ENCODE results near the gene PHF20. TPM values are rescaled to one million over a fixed set of nuclear protein-coding genes. Genes with fewer than 3 reads are reported as not detected.
"Not testable (repeated sequence)": the region's sequence is repeated elsewhere in the genome, so short reads cannot be mapped to it uniquely, and the experiment has no call there.

Gene PHF20
- total RNA-seq, 1 donor from 2014 or later: 37.6 TPM

GRCh38 chr20:35953387-35954199, 181.8 kb downstream of the PHF20 start:
- peaks cover 17% of the 10 kb centered on the region for H3K36me3 Mint-ChIP-seq
- no peak for TF ChIP-seq CTCF (conservative IDR thresholded peaks at IDR 0.05)
- peaks cover 9% of the 10 kb centered on the region for H3K4me1 Mint-ChIP-seq (ENCODE audit: unreplicated experiment)
- H3K4me3 Mint-ChIP-seq: peak overlapping the region; percentile 100
- H3K27ac Mint-ChIP-seq: peak overlapping the region; percentile 99
- H3K27me3 Mint-ChIP-seq: no peaks in the 10 kb centered on the region
- peaks cover 5% of the 10 kb centered on the region for H3K9me3 Mint-ChIP-seq
- DNase-seq (ENCODE audit: extremely low spot score, unreplicated experiment): peak; percentile 77

DNA sequence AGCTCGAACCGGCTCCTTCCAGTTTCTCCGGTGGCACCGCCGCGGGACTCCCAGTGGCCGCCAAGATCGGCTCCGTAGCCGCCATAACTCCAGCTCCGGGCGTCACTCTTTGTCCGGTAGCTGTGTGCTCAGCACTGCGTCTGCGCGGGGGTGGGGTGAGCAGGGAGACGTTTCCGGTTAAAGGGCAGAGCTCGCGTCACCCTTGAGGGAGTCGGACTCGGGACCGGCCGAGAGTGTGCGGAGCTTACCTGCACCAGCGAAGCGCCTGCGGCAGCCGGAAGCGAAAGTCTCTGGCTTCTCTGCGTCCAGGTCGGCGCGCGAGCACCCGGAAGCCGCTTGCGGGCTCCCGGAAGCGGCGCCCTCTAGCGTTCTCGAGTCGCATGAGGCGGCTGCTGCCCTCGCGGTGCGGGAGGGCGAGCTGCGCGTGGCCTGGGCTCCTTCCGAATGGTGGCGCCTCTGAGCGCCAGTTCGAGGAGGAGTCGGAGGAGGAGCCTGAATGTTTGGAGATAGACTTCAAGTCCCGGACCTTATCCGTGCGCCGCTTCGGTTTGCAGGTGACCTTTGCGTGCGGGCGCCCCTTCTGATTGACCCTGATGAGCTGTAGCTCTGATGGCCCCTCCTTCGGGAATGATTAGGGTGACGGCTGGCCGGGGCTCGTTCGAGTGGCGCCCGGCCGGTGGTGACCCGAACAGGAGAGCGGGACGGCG, 182.5 kb downstream of the PHF20 start, which contains the start of gene SCAND1:
SCAND1 (minus strand) TSS at position 303 of the 707 bp plus-strand sequence; CDS start at position 85, 218 bp downstream.
- peak within 1 kb of the TSS; percentile 100 for H3K4me3 Mint-ChIP-seq
- H3K36me3 Mint-ChIP-seq: peaks cover 13% of the 10 kb centered on the region
- DNase-seq (ENCODE audit: extremely low spot score, unreplicated experiment): peak; percentile 97
- TF ChIP-seq CTCF (conservative IDR thresholded peaks at IDR 0.05): peak; percentile 98
- peak within 1 kb of the TSS; percentile 99 for H3K27ac Mint-ChIP-seq
- peaks cover 9% of the 10 kb centered on the region for H3K4me1 Mint-ChIP-seq (ENCODE audit: unreplicated experiment)
- no peaks in the 10 kb centered on the region for H3K27me3 Mint-ChIP-seq
- peaks cover 5% of the 10 kb centered on the region for H3K9me3 Mint-ChIP-seq

- peak overlapping the region; percentile 99 for H3K27ac Mint-ChIP-seq
- H3K36me3 Mint-ChIP-seq: peaks cover 13% of the 10 kb centered on the region
- no peaks in the 10 kb centered on the region for H3K27me3 Mint-ChIP-seq
- no peak for TF ChIP-seq CTCF (conservative IDR thresholded peaks at IDR 0.05)
- H3K4me1 Mint-ChIP-seq (ENCODE audit: unreplicated experiment): peaks cover 9% of the 10 kb centered on the region
- H3K4me3 Mint-ChIP-seq: peak overlapping the region; percentile 100
- no peak for DNase-seq (ENCODE audit: extremely low spot score, unreplicated experiment)
- H3K9me3 Mint-ChIP-seq: peaks cover 5% of the 10 kb centered on the region
Measured at GRCh38 chr20:35954907-35955251, 183.1 kb downstream of the PHF20 start.

- Mint-ChIP-seq H3K27ac (peak overlapping the region; percentile 76), H3K4me3 (peak overlapping the region; percentile 68), H3K4me1 (ENCODE audit: unreplicated experiment) (peaks cover 9% of the 10 kb centered on the region), H3K9me3 (peaks cover 5% of the 10 kb centered on the region), H3K36me3 (peaks cover 13% of the 10 kb centered on the region), H3K27me3 (no peaks in the 10 kb centered on the region)
- TF ChIP-seq CTCF (conservative IDR thresholded peaks at IDR 0.05): no peak
- DNase-seq (ENCODE audit: extremely low spot score, unreplicated experiment): no peak
Measured at GRCh38 chr20:35956616-35957015, 184.8 kb downstream of the PHF20 start.

- not testable (repeated sequence) for H3K4me3 Mint-ChIP-seq; DNase-seq (ENCODE audit: extremely low spot score, unreplicated experiment); H3K27ac Mint-ChIP-seq; H3K27me3 Mint-ChIP-seq; H3K36me3 Mint-ChIP-seq; H3K4me1 Mint-ChIP-seq (ENCODE audit: unreplicated experiment); H3K9me3 Mint-ChIP-seq
Measured at GRCh38 chr20:35959291-35959690, 187.5 kb downstream of the PHF20 start.

DNA sequence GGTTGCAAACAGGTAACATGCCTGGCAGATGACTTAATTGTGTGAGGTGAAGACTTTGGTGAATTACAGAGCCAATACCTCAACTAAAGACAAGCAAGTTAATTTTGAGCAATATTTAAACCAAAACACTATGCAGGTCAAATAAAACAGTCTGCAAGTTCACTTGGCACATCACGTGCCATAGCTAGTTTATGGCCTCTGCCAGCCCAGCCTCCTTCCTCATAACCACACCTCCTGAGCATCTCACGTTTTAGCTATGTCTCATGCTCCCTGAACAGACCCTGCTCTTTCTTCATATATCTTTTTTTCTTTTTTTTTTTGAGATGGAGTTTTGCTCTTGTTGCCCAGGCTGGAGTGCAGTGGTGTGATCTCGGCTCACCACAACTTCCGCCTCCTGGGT, 192.1 kb downstream of the PHF20 start:
- H3K4me1 Mint-ChIP-seq (ENCODE audit: unreplicated experiment): no peaks in the 10 kb centered on the region
- no peaks in the 10 kb centered on the region for H3K36me3 Mint-ChIP-seq
- DNase-seq (ENCODE audit: extremely low spot score, unreplicated experiment): no peak
- no peaks in the 10 kb centered on the region for H3K9me3 Mint-ChIP-seq
- H3K4me3 Mint-ChIP-seq: no peak overlapping the region
- no peaks in the 10 kb centered on the region for H3K27me3 Mint-ChIP-seq
- no peak overlapping the region for H3K27ac Mint-ChIP-seq
- TF ChIP-seq CTCF (conservative IDR thresholded peaks at IDR 0.05): no peak
